NCI-H524 (cell line): ENCODE data around the gene PM20D1.
"Not testable (repeated sequence)": the region's sequence is repeated elsewhere in the genome, so short reads cannot be mapped to it uniquely, and the experiment has no call there.

Experiments used
- DNase-seq, 2 experiments: peaks; one replicate each; lab custom pipeline; 2025; lab: John Stamatoyannopoulos, UW

The PM20D1 gene, protein sequence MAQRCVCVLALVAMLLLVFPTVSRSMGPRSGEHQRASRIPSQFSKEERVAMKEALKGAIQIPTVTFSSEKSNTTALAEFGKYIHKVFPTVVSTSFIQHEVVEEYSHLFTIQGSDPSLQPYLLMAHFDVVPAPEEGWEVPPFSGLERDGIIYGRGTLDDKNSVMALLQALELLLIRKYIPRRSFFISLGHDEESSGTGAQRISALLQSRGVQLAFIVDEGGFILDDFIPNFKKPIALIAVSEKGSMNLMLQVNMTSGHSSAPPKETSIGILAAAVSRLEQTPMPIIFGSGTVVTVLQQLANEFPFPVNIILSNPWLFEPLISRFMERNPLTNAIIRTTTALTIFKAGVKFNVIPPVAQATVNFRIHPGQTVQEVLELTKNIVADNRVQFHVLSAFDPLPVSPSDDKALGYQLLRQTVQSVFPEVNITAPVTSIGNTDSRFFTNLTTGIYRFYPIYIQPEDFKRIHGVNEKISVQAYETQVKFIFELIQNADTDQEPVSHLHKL

DNA sequence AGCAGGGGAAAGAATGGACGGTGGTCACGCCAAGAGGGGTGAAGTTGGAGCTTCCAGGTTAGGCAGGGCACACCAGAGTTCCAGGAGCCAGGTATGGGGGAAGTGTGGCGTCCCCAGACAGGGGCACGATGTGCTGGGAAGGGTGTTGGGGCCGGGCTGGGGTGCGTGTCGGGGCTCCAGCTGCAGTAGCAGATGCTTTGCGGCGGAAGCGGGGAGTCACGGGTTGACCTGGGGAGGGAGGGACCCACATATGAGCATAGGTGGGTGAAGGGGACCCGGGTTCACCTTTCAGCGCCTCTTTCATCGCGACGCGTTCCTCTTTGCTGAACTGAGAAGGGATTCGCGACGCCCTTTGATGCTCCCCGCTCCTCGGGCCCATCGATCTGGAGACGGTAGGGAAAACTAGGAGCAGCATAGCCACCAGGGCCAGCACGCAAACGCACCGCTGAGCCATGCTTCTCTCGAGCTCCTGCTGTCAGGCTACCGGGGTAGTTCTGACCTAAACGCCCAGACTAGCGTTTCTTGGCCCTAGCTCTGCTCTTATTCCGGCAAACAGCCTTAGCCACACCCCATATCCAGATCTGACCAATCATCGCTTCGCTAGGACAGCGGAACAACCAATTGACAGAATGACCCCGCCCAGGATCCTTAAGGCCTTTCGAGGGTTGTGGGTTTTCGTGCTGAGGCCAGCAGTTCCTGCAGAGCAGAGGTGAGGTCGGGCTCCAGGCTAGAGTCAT lies at the start of gene PM20D1:
PM20D1 (minus strand) TSS at position 514 of the 737 bp plus-strand sequence; CDS start at position 454, 60 bp downstream.
- peak; percentile 89 to 97 for DNase-seq

DNA sequence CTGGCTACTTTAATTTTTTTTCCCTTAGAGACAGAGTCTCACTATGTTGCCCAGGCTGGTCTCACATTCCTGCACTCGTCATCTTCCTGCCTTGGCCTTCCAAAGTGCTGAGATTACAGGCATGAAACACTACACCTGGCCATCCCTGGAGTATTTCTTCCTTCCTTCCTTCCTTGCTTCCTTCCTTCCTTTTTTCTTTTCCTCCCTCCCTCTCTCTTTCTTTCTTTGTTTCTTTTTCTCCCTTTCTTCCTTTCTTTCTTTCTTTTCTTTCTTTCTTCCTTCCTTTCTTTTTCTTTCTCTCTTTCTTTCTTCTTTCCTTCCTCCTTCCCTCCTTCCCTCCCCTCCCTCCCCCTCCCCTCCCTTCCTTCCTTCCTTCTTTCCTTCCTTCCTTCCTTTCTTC lies 46.4 kb upstream of the PM20D1 start:
- DNase-seq = no peak

- not testable (repeated sequence) for DNase-seq
These were observed 44.2 kb upstream of the PM20D1 start for GRCh38 chr1:205894119-205894518.

DNA sequence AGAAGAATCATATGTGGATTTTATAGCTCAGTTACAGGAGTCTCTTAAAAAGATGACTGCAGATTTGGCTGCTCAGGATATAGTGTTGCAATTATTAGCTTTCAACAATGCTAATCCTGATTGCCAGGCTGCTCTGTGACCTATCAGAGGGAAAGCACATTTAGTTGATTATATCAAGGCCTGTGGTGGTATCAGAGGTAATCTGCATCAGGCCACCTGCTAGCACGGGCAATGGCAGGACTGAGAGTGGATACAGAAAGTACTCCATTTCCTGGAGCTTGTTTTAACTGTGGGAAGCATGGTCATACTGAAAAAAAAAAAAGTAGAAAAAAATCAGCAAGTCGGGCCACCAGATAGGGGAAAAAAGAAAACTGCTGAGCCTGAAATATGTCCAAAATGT lies 42.2 kb upstream of the PM20D1 start:
- DNase-seq = peak in 1 of 2 experiments; percentile 79

- not testable (repeated sequence) for DNase-seq
These were observed 41.5 kb upstream of the PM20D1 start for GRCh38 chr1:205891481-205891880.

DNA sequence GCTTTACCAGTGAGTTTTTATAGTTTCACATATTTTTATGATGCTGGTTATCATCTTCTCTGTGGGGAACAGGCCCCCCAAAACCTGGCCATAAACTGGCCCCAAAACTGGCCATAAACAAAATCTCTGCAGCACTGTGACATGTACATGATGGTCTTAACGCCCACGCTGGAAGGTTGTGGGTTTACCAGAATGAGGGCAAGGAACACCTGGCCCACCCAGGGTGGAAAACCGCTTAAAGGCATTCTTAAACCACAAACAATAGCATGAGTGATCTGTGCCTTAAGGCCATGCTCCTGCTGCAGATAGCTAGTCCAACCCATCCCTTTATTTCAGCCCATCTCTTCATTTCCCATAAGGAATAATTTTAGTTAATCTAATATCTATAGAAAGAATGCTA lies 40.7 kb upstream of the PM20D1 start:
- DNase-seq = not testable (repeated sequence)

DNA sequence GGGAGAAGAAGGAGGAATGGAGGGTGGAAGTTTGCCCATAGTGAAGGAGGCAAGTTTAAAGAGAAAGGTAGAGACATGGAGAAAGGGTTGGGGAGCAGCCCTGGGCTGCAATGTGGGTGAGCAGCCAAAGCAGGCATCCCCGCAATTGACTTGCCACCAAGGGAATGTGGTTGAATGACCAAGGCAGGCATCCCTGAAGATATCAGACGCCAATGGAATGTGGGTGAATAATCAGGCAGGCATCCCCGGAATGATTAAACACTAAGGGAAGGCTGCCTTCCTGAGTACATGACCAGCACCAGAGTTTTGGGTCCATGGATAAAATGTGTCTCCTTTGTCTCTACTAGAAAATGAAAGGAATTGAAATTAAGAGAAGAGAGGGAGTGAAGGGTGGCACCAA lies 39.8 kb upstream of the PM20D1 start:
- not testable (repeated sequence) for DNase-seq

GRCh38 chr1:205889006-205889405 lies 39.1 kb upstream of the PM20D1 start:
- DNase-seq = not testable (repeated sequence)

- DNase-seq = no peak
These were observed 33.9 kb upstream of the PM20D1 start for GRCh38 chr1:205883792-205884191.

GRCh38 chr1:205880923-205881322 lies 31.0 kb upstream of the PM20D1 start:
- DNase-seq = no peak

- DNase-seq = no peak
These were observed 30.0 kb upstream of the PM20D1 start for GRCh38 chr1:205879974-205880373.

- no peak for DNase-seq
These were observed 28.1 kb upstream of the PM20D1 start for GRCh38 chr1:205878026-205878425.

GRCh38 chr1:205873148-205873547 lies 23.2 kb upstream of the PM20D1 start:
- not testable (repeated sequence) for DNase-seq

DNA sequence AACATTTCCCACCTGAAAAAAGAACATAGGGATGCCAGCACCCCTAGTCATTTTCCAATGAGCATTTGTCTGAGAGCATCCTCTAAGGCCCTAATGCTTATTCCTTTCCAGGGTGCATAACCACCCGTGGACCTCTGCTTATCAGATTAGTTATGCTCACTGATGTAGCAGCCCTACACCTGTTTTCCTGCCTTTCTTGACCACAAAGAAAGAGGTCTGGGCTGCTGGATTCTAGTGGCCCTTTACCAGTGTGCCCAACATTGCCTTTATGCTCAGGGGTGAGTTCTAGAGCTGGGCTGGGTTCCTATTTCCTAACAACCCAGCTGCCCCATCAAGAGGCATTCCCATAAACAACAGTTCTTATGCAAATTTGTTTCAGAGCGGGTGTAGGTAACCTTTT lies 20.3 kb upstream of the PM20D1 start:
- DNase-seq = no peak

GRCh38 chr1:205861540-205861939 lies 11.6 kb upstream of the PM20D1 start:
- no peak for DNase-seq

DNA sequence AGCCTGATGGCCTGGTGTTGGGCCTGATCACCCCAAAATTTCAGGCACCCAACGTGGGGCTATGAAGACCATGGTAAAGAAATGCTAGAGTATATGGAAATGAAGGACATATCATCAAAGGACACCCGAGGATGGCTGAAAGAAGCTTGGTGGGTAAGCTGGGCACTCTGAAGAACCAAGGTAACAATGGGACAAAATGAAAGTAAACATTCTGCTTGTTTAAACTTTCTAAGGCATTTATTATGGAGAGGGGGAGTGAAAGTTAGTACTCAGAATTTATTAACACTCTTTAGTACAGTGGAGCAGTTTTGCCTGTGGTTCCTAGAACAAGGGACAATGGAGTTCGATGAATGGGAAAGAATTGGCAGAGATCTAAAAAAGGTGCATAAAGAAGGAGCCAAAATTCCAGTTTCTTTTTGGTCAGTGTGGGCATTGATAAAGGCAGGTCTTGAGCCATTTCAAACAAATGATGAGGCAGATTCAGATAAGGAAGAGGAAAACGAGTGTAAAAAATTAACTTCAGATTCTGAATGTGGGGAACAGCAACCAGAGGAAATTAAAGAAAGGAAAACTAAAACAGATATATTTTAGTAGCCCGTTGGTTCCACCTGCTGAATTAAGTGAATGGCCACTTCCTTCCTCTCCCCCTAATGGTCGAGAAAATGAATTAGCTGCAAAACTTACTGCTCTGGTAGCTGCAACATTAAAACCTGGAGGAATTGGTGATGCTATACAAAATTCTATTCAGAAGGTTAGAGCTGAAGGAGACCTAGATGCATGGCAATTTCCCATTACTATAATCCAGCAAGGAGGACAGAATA lies 8.4 kb upstream of the PM20D1 start:
- DNase-seq = no peak

GRCh38 chr1:205857501-205857900 lies 7.6 kb upstream of the PM20D1 start:
- not testable (repeated sequence) for DNase-seq

DNA sequence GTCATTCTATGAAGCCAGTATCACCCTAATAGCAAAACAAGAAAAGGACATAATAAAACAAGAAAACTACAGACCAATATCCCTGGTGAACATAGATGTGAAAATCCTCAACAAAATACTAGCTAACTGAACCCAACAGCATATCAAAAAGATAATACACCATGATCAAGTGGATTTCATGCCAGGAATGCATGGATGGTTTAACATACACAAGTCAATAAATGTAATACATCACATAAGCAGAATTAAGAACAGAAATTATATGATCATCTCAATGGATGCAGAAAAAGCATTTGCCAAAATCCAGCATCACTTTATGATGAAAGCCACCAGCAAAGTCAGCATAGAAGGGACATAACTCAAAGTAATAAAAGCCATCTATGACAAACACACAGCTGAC lies 6.5 kb upstream of the PM20D1 start:
- DNase-seq = no peak

DNA sequence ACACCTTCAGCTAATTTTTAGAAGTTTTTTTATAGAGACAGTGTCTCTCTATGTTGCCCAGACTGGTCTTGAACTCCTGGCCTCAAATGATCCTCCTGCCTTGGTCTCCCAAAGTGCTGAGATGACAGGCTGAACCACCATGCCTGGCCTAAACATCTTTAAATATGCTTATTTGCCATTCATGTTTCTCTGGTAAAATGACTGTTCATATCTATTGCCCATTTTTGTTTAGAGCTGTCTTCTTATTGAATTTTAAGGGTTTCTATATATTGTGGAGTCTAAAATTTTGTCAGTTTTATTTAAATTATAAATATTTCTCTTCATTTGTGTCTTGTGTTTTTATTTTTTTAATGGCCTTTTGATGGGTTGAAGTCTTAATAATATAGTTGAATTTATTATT lies 3.0 kb upstream of the PM20D1 start:
- DNase-seq = no peak

- DNase-seq = no peak
These were observed 2.1 kb upstream of the PM20D1 start for GRCh38 chr1:205851993-205852392.

DNA sequence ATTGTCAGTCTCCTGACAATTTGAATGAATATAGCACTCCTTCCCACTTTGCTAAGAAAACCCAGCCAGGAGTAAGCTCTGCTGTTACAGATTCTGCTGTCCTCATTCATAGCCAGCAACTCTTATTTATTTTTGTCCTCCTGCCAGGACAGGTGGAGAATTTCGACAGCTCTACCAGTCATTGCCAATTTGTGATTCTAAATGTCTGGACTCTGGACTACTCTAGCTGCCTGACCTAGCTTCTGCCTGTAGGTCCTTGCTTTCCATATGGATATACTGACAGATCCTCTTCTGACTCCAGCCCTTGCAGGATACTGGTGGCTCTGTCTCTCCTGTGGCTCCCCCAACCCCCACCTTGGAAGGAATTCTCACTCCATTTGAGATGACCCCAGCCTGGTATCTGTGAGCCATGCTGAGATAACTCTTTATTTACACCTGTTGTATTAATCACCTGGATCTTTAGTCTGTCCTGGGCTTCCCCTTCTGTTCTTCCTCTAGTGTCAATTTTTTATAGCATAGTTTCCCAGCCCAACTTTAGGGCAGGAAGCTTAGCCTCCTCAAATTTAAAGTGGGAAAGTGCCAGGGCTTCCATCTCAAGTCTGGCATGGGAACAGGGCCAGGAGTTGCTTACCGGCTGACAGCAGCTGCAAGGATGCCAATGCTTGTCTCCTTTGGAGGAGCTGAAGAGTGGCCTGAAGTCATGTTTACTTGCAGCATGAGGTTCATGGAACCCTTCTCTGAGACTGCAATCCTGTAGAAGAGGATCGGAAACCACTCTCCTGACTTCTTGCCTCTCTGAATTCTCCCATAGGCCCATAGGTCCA lies 6.7 kb downstream of the PM20D1 start:
- DNase-seq = no peak
